ENCODE measurements around the gene RAB20.
"Not testable (repeated sequence)": the region's sequence is repeated elsewhere in the genome, so short reads cannot be mapped to it uniquely, and the experiment has no call there.

RAB20 gene

GRCh38 chr13:110561344-110562035 lies at the start of gene RAB20:
Gene RAB20, minus strand, starts transcription at chr13:110561722. Its CDS starts 203 bp downstream, at chr13:110561519.
- FAIRE-seq (no peak), DNase-seq (ENCODE audit: low spot score) (peak; percentile 87)

- peak; percentile 28 for DNase-seq (ENCODE audit: low spot score)
- FAIRE-seq: no peak
These were observed 49.6 kb upstream of the RAB20 start for GRCh38 chr13:110610955-110611595.

GRCh38 chr13:110607675-110608224 lies 46.2 kb upstream of the RAB20 start:
- DNase-seq (ENCODE audit: low spot score): no peak
- FAIRE-seq: no peak

GRCh38 chr13:110606281-110606680 lies 44.8 kb upstream of the RAB20 start:
- DNase-seq (ENCODE audit: low spot score); FAIRE-seq: not testable (repeated sequence)

- no peak for DNase-seq (ENCODE audit: low spot score)
- no peak for FAIRE-seq
These were observed 43.6 kb upstream of the RAB20 start for GRCh38 chr13:110605132-110605531.

GRCh38 chr13:110600980-110601379 lies 39.5 kb upstream of the RAB20 start:
- FAIRE-seq (no peak), DNase-seq (ENCODE audit: low spot score) (no peak)

GRCh38 chr13:110600261-110600819 lies 38.8 kb upstream of the RAB20 start:
- DNase-seq (ENCODE audit: low spot score) (no peak), FAIRE-seq (no peak)

GRCh38 chr13:110597041-110597689 lies 35.6 kb upstream of the RAB20 start:
- FAIRE-seq (no peak), DNase-seq (ENCODE audit: low spot score) (no peak)

- DNase-seq (ENCODE audit: low spot score) (peak; percentile 36), FAIRE-seq (no peak)
These were observed 32.1 kb upstream of the RAB20 start for GRCh38 chr13:110593430-110594130.

GRCh38 chr13:110592665-110593064 lies 31.1 kb upstream of the RAB20 start:
- DNase-seq (ENCODE audit: low spot score) (no peak), FAIRE-seq (no peak)

- DNase-seq (ENCODE audit: low spot score) (no peak), FAIRE-seq (no peak)
These were observed 29.1 kb upstream of the RAB20 start for GRCh38 chr13:110590577-110590976.

- FAIRE-seq (no peak), DNase-seq (ENCODE audit: low spot score) (no peak)
These were observed 28.4 kb upstream of the RAB20 start for GRCh38 chr13:110589793-110590390.

- no peak for DNase-seq (ENCODE audit: low spot score)
- FAIRE-seq: no peak
These were observed 21.8 kb upstream of the RAB20 start for GRCh38 chr13:110583178-110583865.

- no peak for FAIRE-seq
- no peak for DNase-seq (ENCODE audit: low spot score)
These were observed 21.0 kb upstream of the RAB20 start for GRCh38 chr13:110582421-110582954.

- FAIRE-seq: no peak
- no peak for DNase-seq (ENCODE audit: low spot score)
These were observed 20.1 kb upstream of the RAB20 start for GRCh38 chr13:110581506-110582185.

- no peak for FAIRE-seq
These were observed 19.3 kb upstream of the RAB20 start for GRCh38 chr13:110580800-110581199.

GRCh38 chr13:110578363-110578762 lies 16.8 kb upstream of the RAB20 start:
- FAIRE-seq (no peak), DNase-seq (ENCODE audit: low spot score) (no peak)

More at GRCh38 chr13:110580800-110581199, 19.3 kb upstream of the RAB20 start:
- DNase-seq (ENCODE audit: low spot score): no peak

GRCh38 chr13:110576736-110577476 lies 15.4 kb upstream of the RAB20 start:
- no peak for FAIRE-seq
- no peak for DNase-seq (ENCODE audit: low spot score)

- DNase-seq (ENCODE audit: low spot score) (no peak), FAIRE-seq (no peak)
These were observed 14.5 kb upstream of the RAB20 start for GRCh38 chr13:110576070-110576394.
